Brain microvascular endothelial cell (primary cell): Measurements from ENCODE around the gene ARHGAP26.

ENCODE experiments used
- DNase-seq: peaks from one replicate; pipeline ENCODE4 v3.0.0-alpha.2; 2020
- H3K27ac ChIP-seq: fragments of 250-450 bp; sonication (Bioruptor Pico); 2 replicates; pipeline ENCODE4 v1.5.1; 2020; ENCODE audit warnings: mild to moderate bottlenecking, moderate library complexity
- H3K27me3 ChIP-seq: fragments of 250-450 bp; sonication (Bioruptor Pico); replicated peaks from 2 replicates; pipeline ENCODE4 v1.5.1; 2020; ENCODE audit warnings: mild to moderate bottlenecking
- H3K36me3 ChIP-seq: fragments of 250-450 bp; sonication (Bioruptor Pico); replicated peaks from 2 replicates; pipeline ENCODE4 v1.5.1; 2020; ENCODE audit warnings: mild to moderate bottlenecking
- H3K4me3 ChIP-seq: 2 replicates; pipeline ENCODE4 v1.5.1; 2011; ENCODE audit warnings: low read depth, mild to moderate bottlenecking, control low read depth, low read length, moderate library complexity
- CTCF ChIP-seq: IDR thresholded peaks from 2 replicates; pipeline ENCODE4 v1.5.1; 2011; ENCODE audit warnings: low read depth, mild to moderate bottlenecking, moderate library complexity, low read length, control low read depth, inconsistent platforms; ENCODE audit errors: missing control alignments
- in situ Hi-C: cut with HindIII; loops from 2 replicates; pipeline ENCODE4 v1.10.0; 2017; ENCODE audit warnings: low sequenced_read_pairs, low pct_ligation_motif_present

The ARHGAP26 gene

GRCh38 chr5:143206196-143207053 lies 436.2 kb downstream of the ARHGAP26 start:
- H3K27ac ChIP-seq, result no peak overlapping the region

GRCh38 chr5:143207058-143207457 lies 436.9 kb downstream of the ARHGAP26 start:
- Histone ChIP-seq H3K36me3 (no peaks in the 10 kb centered on the region), H3K4me3 (no peak overlapping the region), H3K27ac (no peak overlapping the region), H3K27me3 (no peaks in the 10 kb centered on the region)
- in situ Hi-C loops, result no loop called here
- no peak for DNase-seq
- TF ChIP-seq CTCF, result no peak

More at GRCh38 chr5:143206196-143207053, 436.2 kb downstream of the ARHGAP26 start:
- no peak overlapping the region for H3K4me3 ChIP-seq
- no peaks in the 10 kb centered on the region for H3K27me3 ChIP-seq
- H3K36me3 ChIP-seq, result no peaks in the 10 kb centered on the region
- TF ChIP-seq CTCF, result no peak
- in situ Hi-C loops, result no loop called here
- DNase-seq, result no peak

- in situ Hi-C loops, result no loop called here
- Histone ChIP-seq H3K4me3 (no peak overlapping the region), H3K36me3 (no peaks in the 10 kb centered on the region), H3K27ac (no peak overlapping the region), H3K27me3 (no peaks in the 10 kb centered on the region)
- TF ChIP-seq CTCF, result no peak
- no peak for DNase-seq
These were observed 437.6 kb downstream of the ARHGAP26 start for GRCh38 chr5:143207563-143208364.

GRCh38 chr5:143208365-143208641 lies 438.1 kb downstream of the ARHGAP26 start:
- Histone ChIP-seq H3K4me3 (no peak overlapping the region), H3K36me3 (no peaks in the 10 kb centered on the region), H3K27ac (no peak overlapping the region), H3K27me3 (no peaks in the 10 kb centered on the region)
- TF ChIP-seq CTCF, result no peak
- no peak for DNase-seq
- in situ Hi-C loops, result no loop called here

- no peaks in the 10 kb centered on the region for H3K27me3 ChIP-seq
- in situ Hi-C loops, result no loop called here
- no peak overlapping the region for H3K4me3 ChIP-seq
- no peak for DNase-seq
- no peaks in the 10 kb centered on the region for H3K36me3 ChIP-seq
- H3K27ac ChIP-seq, result no peak overlapping the region
- peak; percentile 50 for TF ChIP-seq CTCF
These were observed 438.8 kb downstream of the ARHGAP26 start for GRCh38 chr5:143208781-143209510.
